H9 (cell line): ENCODE measurements around the gene OSBPL10. TPM values are rescaled to one million over a fixed set of nuclear protein-coding genes. Genes with fewer than 3 reads are reported as not detected.

ENCODE experiments used
- DNase-seq: peaks from one replicate; pipeline ENCODE4 v3.0.0-alpha.2; 2017
- H2AFZ ChIP-seq: one replicate; pipeline ENCODE4 v1.6.1; 2013; ENCODE audit warnings: mild to moderate bottlenecking, low read length, control low read depth, moderate library complexity
- H2AK5ac ChIP-seq: 2 replicates; pipeline ENCODE4 v1.6.1; 2013; ENCODE audit warnings: low read length, control low read depth, mixed read lengths; ENCODE audit not compliant: insufficient read length
- H2BK120ac ChIP-seq: one replicate; pipeline ENCODE4 v1.6.1; 2013; ENCODE audit warnings: low read depth, mild to moderate bottlenecking, low read length, control low read depth, inconsistent platforms; ENCODE audit not compliant: poor library complexity, severe bottlenecking
- H2BK12ac ChIP-seq: 2 replicates; pipeline ENCODE4 v1.6.1; 2013; ENCODE audit warnings: low read length, control low read depth, mixed read lengths, low read depth; ENCODE audit not compliant: insufficient read length
- H2BK15ac ChIP-seq: 2 replicates; pipeline ENCODE4 v1.6.1; 2013; ENCODE audit warnings: low read depth, low read length, control low read depth
- H2BK20ac ChIP-seq: one replicate; pipeline ENCODE4 v1.6.1; 2013; ENCODE audit warnings: low read depth, mild to moderate bottlenecking, low read length, control low read depth, inconsistent platforms; ENCODE audit not compliant: poor library complexity, severe bottlenecking
- H2BK5ac ChIP-seq: 2 replicates; pipeline ENCODE4 v1.6.1; 2013; ENCODE audit warnings: low read length, control low read depth, mixed read lengths; ENCODE audit not compliant: insufficient read length
- H3K14ac ChIP-seq: 2 replicates; pipeline ENCODE4 v1.6.1; 2013; ENCODE audit warnings: low read length, control low read depth; ENCODE audit not compliant: insufficient read depth
- H3K18ac ChIP-seq: 2 replicates; pipeline ENCODE4 v1.6.1; 2013; ENCODE audit warnings: low read depth, mild to moderate bottlenecking, mixed read lengths, low read length, control low read depth; ENCODE audit not compliant: insufficient read length
- H3K23ac ChIP-seq: 2 replicates; pipeline ENCODE4 v1.6.1; 2013; ENCODE audit warnings: low read length, control low read depth, mixed read lengths, low read depth; ENCODE audit not compliant: insufficient read length
- H3K23me2 ChIP-seq: 2 replicates; pipeline ENCODE4 v1.6.1; 2013; ENCODE audit warnings: low read depth, mild to moderate bottlenecking, mixed read lengths, low read length, control low read depth; ENCODE audit not compliant: insufficient read length, poor library complexity, severe bottlenecking
- H3K27ac ChIP-seq: 2 replicates; pipeline ENCODE4 v1.5.1; 2013; ENCODE audit warnings: low read length, control low read depth, mixed read lengths, low read depth; ENCODE audit not compliant: insufficient read length
- H3K27me3 ChIP-seq: 2 replicates; pipeline ENCODE4 v1.6.1; 2013; ENCODE audit warnings: low read length, control low read depth, inconsistent platforms; ENCODE audit not compliant: insufficient read depth
- H3K4ac ChIP-seq: 2 replicates; pipeline ENCODE4 v1.6.1; 2013; ENCODE audit warnings: low read depth, mild to moderate bottlenecking, control low read depth, inconsistent platforms, low read length, moderate library complexity
- H3K4me1 ChIP-seq: 2 replicates; pipeline ENCODE4 v1.6.1; 2013; ENCODE audit warnings: low read length, control low read depth, inconsistent platforms; ENCODE audit not compliant: insufficient read depth
- H3K4me2 ChIP-seq: 2 replicates; pipeline ENCODE4 v1.6.1; 2013; ENCODE audit warnings: low read length, control low read depth, mixed read lengths; ENCODE audit not compliant: insufficient read length, insufficient read depth
- H3K56ac ChIP-seq: 2 replicates; pipeline ENCODE4 v1.6.1; 2013; ENCODE audit warnings: low read depth, mild to moderate bottlenecking, mixed read lengths, low read length, control low read depth; ENCODE audit not compliant: insufficient read length
- H3K79me1 ChIP-seq: 2 replicates; pipeline ENCODE4 v1.6.1; 2013; ENCODE audit warnings: low read depth, mild to moderate bottlenecking, moderate library complexity, low read length, control low read depth, inconsistent platforms; ENCODE audit not compliant: insufficient read depth, poor library complexity, severe bottlenecking
- H3K79me2 ChIP-seq: 2 replicates; pipeline ENCODE4 v1.6.1; 2013; ENCODE audit warnings: low read length, control low read depth, inconsistent platforms; ENCODE audit not compliant: insufficient read depth
- H3K9ac ChIP-seq: 2 replicates; pipeline ENCODE4 v1.6.1; 2013; ENCODE audit warnings: low read length, control low read depth, mixed read lengths; ENCODE audit not compliant: insufficient read length; ENCODE audit errors: extremely low read depth
- H3K9me3 ChIP-seq: one replicate; pipeline ENCODE4 v1.6.1; 2013; ENCODE audit warnings: low read depth, low read length, inconsistent platforms; ENCODE audit not compliant: control insufficient read depth
- H3T11ph ChIP-seq: one replicate; pipeline ENCODE4 v1.6.1; 2013; ENCODE audit warnings: mild to moderate bottlenecking, low read length, control low read depth, inconsistent platforms
- H4K20me1 ChIP-seq: one replicate; pipeline ENCODE4 v1.6.1; 2013; ENCODE audit not compliant: control insufficient read depth, insufficient read length, insufficient read depth
- H4K5ac ChIP-seq: 2 replicates; pipeline ENCODE4 v1.6.1; 2013; ENCODE audit warnings: low read depth, mild to moderate bottlenecking, mixed read lengths, low read length, control low read depth; ENCODE audit not compliant: insufficient read length
- H4K8ac ChIP-seq: replicated peaks from 2 replicates; pipeline ENCODE4 v1.6.1; 2013; ENCODE audit warnings: low read length, control low read depth, mixed read lengths, low read depth; ENCODE audit not compliant: insufficient read length
- H4K91ac ChIP-seq: 2 replicates; pipeline ENCODE4 v1.6.1; 2013; ENCODE audit warnings: low read depth, mild to moderate bottlenecking, moderate library complexity, mixed read lengths, low read length, control low read depth; ENCODE audit not compliant: insufficient read length
- H3K27ac Mint-ChIP-seq, 3 experiments: 2 replicates in 2 of 3; 3 replicates in 1 of 3; pipeline ENCODE4 v1.8.0; 2020 to 2021; ENCODE audit warnings: mixed read lengths in 3 of 3, mild to moderate bottlenecking in 1 of 3, moderate library complexity in 1 of 3
- H3K27me3 Mint-ChIP-seq: 2 replicates; pipeline ENCODE4 v1.8.0; 2021; ENCODE audit warnings: low read depth, mild to moderate bottlenecking, moderate library complexity, mixed read lengths
- H3K36me3 Mint-ChIP-seq, 3 experiments: 2 replicates in 2 of 3; 3 replicates in 1 of 3; pipeline ENCODE4 v1.8.0; 2020 to 2021; ENCODE audit warnings: low read depth in 3 of 3, mixed read lengths in 3 of 3; ENCODE audit not compliant: insufficient read depth in 1 of 3
- H3K4me1 Mint-ChIP-seq, 2 experiments: 2 replicates each; pipeline ENCODE4 v1.8.0; 2020; ENCODE audit warnings: mixed read lengths in 2 of 2
- H3K4me3 Mint-ChIP-seq, 2 experiments: 2 replicates in 1 of 2; 3 replicates in 1 of 2; pipeline ENCODE4 v1.8.0; 2020 to 2021; ENCODE audit warnings: mild to moderate bottlenecking in 2 of 2, mixed read lengths in 2 of 2, moderate library complexity in 1 of 2
- H3K9me3 Mint-ChIP-seq, 2 experiments: 2 replicates in 1 of 2; 3 replicates in 1 of 2; pipeline ENCODE4 v1.8.0; 2020; ENCODE audit warnings: mild to moderate bottlenecking in 2 of 2, mixed read lengths in 2 of 2, moderate library complexity in 1 of 2
- CTCF ChIP-seq: fragments of 200-600 bp; sonication (generic); conservative IDR thresholded peaks from 3 replicates; pipeline ENCODE4 v1.8.0; 2021; ENCODE audit warnings: antibody characterized with exemption, mild to moderate bottlenecking
- WGBS: extraction: QIAGEN DNeasy Blood & Tissue Kit; methylation state at CpG from one replicate; pipeline ENCODE4 v1.1.7; 2013; ENCODE audit warnings: missing lambda C conversion rate, low lambda C conversion rate, mixed read lengths; ENCODE audit not compliant: insufficient read length; ENCODE audit errors: extremely low coverage; 5-methylcytosine and 5-hydroxymethylcytosine counted together
- total RNA-seq: library from RNA; stranded (reverse); gene quantifications from 2 replicates; pipeline ENCODE4 v1.2.1, GENCODE V29; 2021

OSBPL10 gene
- total RNA-seq, 1 experiment from 2014 or later, result 42.7 TPM

GRCh38 chr3:31925271-31925630, 55.8 kb downstream of the OSBPL10 start:
- H3K4me1 Mint-ChIP-seq, result peaks cover 27 to 33% of the 10 kb centered on the region in 2 experiments

More at GRCh38 chr3:31925271-31925630, 55.8 kb downstream of the OSBPL10 start:
- Histone ChIP-seq H2AFZ (no peak overlapping the region), H3K79me1 (peaks cover 15% of the 10 kb centered on the region), H2BK5ac (no peak overlapping the region), H3K4ac (no peak overlapping the region), H3K27ac (no peak overlapping the region), H2AK5ac (no peak overlapping the region), H3K27me3 (no peaks in the 10 kb centered on the region), H3K23me2 (no peaks in the 10 kb centered on the region), H3K23ac (no peak overlapping the region), H3K9me3 (peaks cover 8% of the 10 kb centered on the region), H2BK120ac (no peak overlapping the region), H4K91ac (no peak overlapping the region), H3T11ph (no peak overlapping the region), H3K4me1 (peaks cover 6% of the 10 kb centered on the region), H3K79me2 (peaks cover 28% of the 10 kb centered on the region; the same call in 1 of the 2 replicates), H3K9ac (no peak overlapping the region), H2BK12ac (no peak overlapping the region), H2BK20ac (no peak overlapping the region), H3K18ac (no peak overlapping the region), H4K20me1 (no peaks in the 10 kb centered on the region), H3K14ac (no peak overlapping the region), H4K8ac (no peak overlapping the region), H4K5ac (no peak overlapping the region), H3K56ac (no peak overlapping the region), H3K4me2 (no peak overlapping the region), H2BK15ac (no peak overlapping the region)
- TF ChIP-seq CTCF, result no peak
- Mint-ChIP-seq H3K9me3 (peaks cover 6 to 8% of the 10 kb centered on the region in 2 experiments), H3K27ac (peak overlapping the region in 2 of 3 experiments; percentile 20 to 84; a peak in 3 of 7 replicates), H3K27me3 (no peaks in the 10 kb centered on the region; the same call in 1 of the 2 replicates), H3K36me3 (peaks cover 5 to 14% (median 11%) of the 10 kb centered on the region in 3 experiments), H3K4me3 (no peak overlapping the region)
- WGBS, result no CpG with 5 or more reads among the region's 5 CpGs
- DNase-seq, result no peak
